Ishikawa (cell line): ENCODE results near the gene CCDC69.

Source experiments
- EGR1 ChIP-seq: IDR thresholded peaks from 2 replicates; pipeline ENCODE4 v1.6.1; 2012
- EP300 ChIP-seq: IDR thresholded peaks from 2 replicates; pipeline ENCODE4 v1.6.1; 2012; ENCODE audit warnings: borderline replicate concordance
- MAX ChIP-seq: IDR thresholded peaks from 2 replicates; pipeline ENCODE4 v1.6.1; 2012
- RAD21 ChIP-seq: IDR thresholded peaks from 2 replicates; pipeline ENCODE4 v1.6.1; 2012; ENCODE audit warnings: low read depth
- REST ChIP-seq: IDR thresholded peaks from 2 replicates; pipeline ENCODE4 v1.6.1; 2012; ENCODE audit warnings: low read depth, mild to moderate bottlenecking
- TAF1 ChIP-seq: IDR thresholded peaks from 2 replicates; pipeline ENCODE4 v1.6.1; 2012; ENCODE audit warnings: low read depth, mild to moderate bottlenecking
- TCF12 ChIP-seq: IDR thresholded peaks from 2 replicates; pipeline ENCODE4 v1.6.1; 2012; ENCODE audit warnings: low read depth
- USF1 ChIP-seq: IDR thresholded peaks from 2 replicates; pipeline ENCODE4 v1.6.1; 2012
- YY1 ChIP-seq: IDR thresholded peaks from 2 replicates; pipeline ENCODE4 v1.6.1; 2012; ENCODE audit warnings: low read depth

GRCh38 chr5:151184316-151185042 is 39.4 kb downstream of the CCDC69 start:
- TF ChIP-seq RAD21 (no peak), TAF1 (no peak), USF1 (no peak), REST (no peak), YY1 (no peak), EP300 (no peak), TCF12 (no peak), MAX (no peak), EGR1 (no peak)
